ENCODE measurements around the gene TMEM272. TPM values are rescaled to one million over a fixed set of nuclear protein-coding genes. Genes with fewer than 3 reads are reported as not detected.

TMEM272 gene
- total RNA-seq, 1 donor from 2014 or later, result not detected

- DNase-seq (ENCODE audit: low spot score), result no peak
- H3K4me3 Mint-ChIP-seq, result no peak overlapping the region
- peaks cover 19% of the 10 kb centered on the region for H3K36me3 Mint-ChIP-seq
- H3K36me3 ChIP-seq, result no peaks in the 10 kb centered on the region
- no peaks in the 10 kb centered on the region for H3K4me1 ChIP-seq
- H3K4me2 ChIP-seq, result no peak overlapping the region
- no peak overlapping the region for H3K27ac ChIP-seq
- no peak overlapping the region for H3K9ac ChIP-seq
- TF ChIP-seq, protein P1, sequence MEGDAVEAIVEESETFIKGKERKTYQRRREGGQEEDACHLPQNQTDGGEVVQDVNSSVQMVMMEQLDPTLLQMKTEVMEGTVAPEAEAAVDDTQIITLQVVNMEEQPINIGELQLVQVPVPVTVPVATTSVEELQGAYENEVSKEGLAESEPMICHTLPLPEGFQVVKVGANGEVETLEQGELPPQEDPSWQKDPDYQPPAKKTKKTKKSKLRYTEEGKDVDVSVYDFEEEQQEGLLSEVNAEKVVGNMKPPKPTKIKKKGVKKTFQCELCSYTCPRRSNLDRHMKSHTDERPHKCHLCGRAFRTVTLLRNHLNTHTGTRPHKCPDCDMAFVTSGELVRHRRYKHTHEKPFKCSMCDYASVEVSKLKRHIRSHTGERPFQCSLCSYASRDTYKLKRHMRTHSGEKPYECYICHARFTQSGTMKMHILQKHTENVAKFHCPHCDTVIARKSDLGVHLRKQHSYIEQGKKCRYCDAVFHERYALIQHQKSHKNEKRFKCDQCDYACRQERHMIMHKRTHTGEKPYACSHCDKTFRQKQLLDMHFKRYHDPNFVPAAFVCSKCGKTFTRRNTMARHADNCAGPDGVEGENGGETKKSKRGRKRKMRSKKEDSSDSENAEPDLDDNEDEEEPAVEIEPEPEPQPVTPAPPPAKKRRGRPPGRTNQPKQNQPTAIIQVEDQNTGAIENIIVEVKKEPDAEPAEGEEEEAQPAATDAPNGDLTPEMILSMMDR (IDR thresholded peaks at IDR 0.05), result no peak
- no peak for TF ChIP-seq EZH2 (IDR thresholded peaks at IDR 0.05)
- no peak for TF ChIP-seq EZH2phosphoT487 (IDR thresholded peaks at IDR 0.05)
- H4K20me1 ChIP-seq (ENCODE audit: low read depth), result no peaks in the 10 kb centered on the region
- no peaks in the 10 kb centered on the region for H3K27me3 ChIP-seq
- H3K4me1 Mint-ChIP-seq, result peaks cover 18% of the 10 kb centered on the region
- H3K27me3 Mint-ChIP-seq (ENCODE audit: insufficient read depth, low read depth), result peaks cover 17% of the 10 kb centered on the region
- H3K9me3 Mint-ChIP-seq, result no peaks in the 10 kb centered on the region
- no peak overlapping the region for H3K27ac Mint-ChIP-seq
- H2AFZ ChIP-seq (replicated peaks), result no peak overlapping the region
- H3F3A ChIP-seq (ENCODE audit: low read depth), result peaks cover 7% of the 10 kb centered on the region
- no peaks in the 10 kb centered on the region for H3K79me2 ChIP-seq (ENCODE audit: low read depth)
- H3K9me3 ChIP-seq (ENCODE audit: low read depth), result no peaks in the 10 kb centered on the region
- no peak overlapping the region for H3K4me3 ChIP-seq
These were observed 76.0 kb downstream of the TMEM272 start for GRCh38 chr13:51768976-51769375.

DNA sequence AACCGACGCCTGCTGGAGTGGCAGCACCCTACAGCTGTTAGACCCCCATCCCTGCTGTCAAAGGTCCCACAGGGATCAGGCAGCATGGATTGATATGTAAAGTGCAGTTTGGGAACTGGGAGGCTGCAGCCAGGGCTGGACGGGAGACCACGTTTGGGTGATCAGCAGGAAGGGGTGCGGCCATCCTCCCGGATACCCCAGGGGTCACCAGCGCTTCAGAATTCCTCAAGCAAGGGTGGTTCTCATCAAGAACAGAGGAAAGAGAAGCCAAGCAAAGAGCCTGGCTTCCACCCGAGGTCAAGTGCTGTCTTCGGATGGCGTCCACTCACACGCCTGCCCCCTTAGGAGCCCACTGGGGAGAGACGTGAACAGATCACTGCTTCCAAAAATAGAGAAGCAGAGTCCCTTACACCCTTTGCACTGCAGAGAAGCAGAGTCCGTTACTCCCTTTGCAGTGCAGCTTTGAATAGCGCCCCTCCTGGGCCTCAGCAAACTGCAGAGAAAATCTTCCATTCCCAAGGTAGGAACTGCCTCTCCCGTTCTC lies 76.5 kb downstream of the TMEM272 start:
- Histone ChIP-seq H3K4me1 (no peaks in the 10 kb centered on the region), H3K27me3 (no peaks in the 10 kb centered on the region), H4K20me1 (ENCODE audit: low read depth) (no peaks in the 10 kb centered on the region), H3K27ac (no peak overlapping the region), H3F3A (ENCODE audit: low read depth) (peaks cover 7% of the 10 kb centered on the region), H3K4me2 (no peak overlapping the region), H3K9ac (no peak overlapping the region), H3K36me3 (no peaks in the 10 kb centered on the region), H3K9me3 (ENCODE audit: low read depth) (no peaks in the 10 kb centered on the region), H2AFZ (replicated peaks) (no peak overlapping the region), H3K4me3 (no peak overlapping the region), H3K79me2 (ENCODE audit: low read depth) (no peaks in the 10 kb centered on the region)
- Mint-ChIP-seq H3K36me3 (peaks cover 19% of the 10 kb centered on the region), H3K4me1 (peaks cover 20% of the 10 kb centered on the region), H3K27me3 (ENCODE audit: insufficient read depth, low read depth) (peaks cover 17% of the 10 kb centered on the region), H3K4me3 (no peak overlapping the region), H3K9me3 (no peaks in the 10 kb centered on the region), H3K27ac (no peak overlapping the region)
- DNase-seq (ENCODE audit: low spot score), result peak; percentile 66
- TF ChIP-seq, protein P1 (IDR thresholded peaks at IDR 0.05), result peak; percentile 67
- TF ChIP-seq EZH2phosphoT487 (IDR thresholded peaks at IDR 0.05) (no peak), EZH2 (IDR thresholded peaks at IDR 0.05) (no peak)

GRCh38 chr13:51767100-51767499 lies 77.9 kb downstream of the TMEM272 start:
- Histone ChIP-seq H3K9me3 (ENCODE audit: low read depth) (no peaks in the 10 kb centered on the region), H3K4me3 (no peak overlapping the region), H3K27ac (no peak overlapping the region), H3K36me3 (no peaks in the 10 kb centered on the region), H3K4me1 (no peaks in the 10 kb centered on the region), H2AFZ (replicated peaks) (no peak overlapping the region), H3K4me2 (no peak overlapping the region), H3K27me3 (no peaks in the 10 kb centered on the region), H3K79me2 (ENCODE audit: low read depth) (no peaks in the 10 kb centered on the region), H3F3A (ENCODE audit: low read depth) (peaks cover 7% of the 10 kb centered on the region), H4K20me1 (ENCODE audit: low read depth) (no peaks in the 10 kb centered on the region), H3K9ac (no peak overlapping the region)
- no peak for TF ChIP-seq EZH2phosphoT487 (IDR thresholded peaks at IDR 0.05)
- TF ChIP-seq, protein P1 (IDR thresholded peaks at IDR 0.05), result peak; percentile 53
- TF ChIP-seq EZH2 (IDR thresholded peaks at IDR 0.05), result no peak
- H3K27ac Mint-ChIP-seq, result peak overlapping the region; percentile 27
- H3K36me3 Mint-ChIP-seq, result peaks cover 24% of the 10 kb centered on the region
- H3K4me1 Mint-ChIP-seq, result peaks cover 20% of the 10 kb centered on the region
- peak; percentile 54 for DNase-seq (ENCODE audit: low spot score)
- no peaks in the 10 kb centered on the region for H3K9me3 Mint-ChIP-seq
- peaks cover 17% of the 10 kb centered on the region for H3K27me3 Mint-ChIP-seq (ENCODE audit: insufficient read depth, low read depth)
- H3K4me3 Mint-ChIP-seq, result no peak overlapping the region
